Head of caudate nucleus (tissue), 42 donors: ENCODE results near the gene CMTM2.
"Not testable (repeated sequence)": the region's sequence is repeated elsewhere in the genome, so short reads cannot be mapped to it uniquely, and the experiment has no call there.

Experiments
- DNase-seq, 42 donors: peaks; one replicate each; pipeline versions ENCODE4 v3.0.0 to v3.0.0-alpha.2; 2020 to 2021; ENCODE audit warnings: mixed read lengths in 7 of 42
- intact Hi-C: fragments of 100-400 bp; cut with DNase I; formaldehyde crosslinking; loops from one replicate; pipeline ENCODE4 v1.15.0; 2022

Gene CMTM2

GRCh38 chr16:66603537-66604375 is 24.5 kb downstream of the CMTM2 start:
- intact Hi-C loops: loop anchor here (5.0 to 10.0 kb wide), 3 partner anchors 111 to 261 kb away; no protein-coding TSS in a partner anchor
- peak in 33 of 42 donors; percentile 19 to 70 (median 45) for DNase-seq

- DNase-seq: peak in 36 of 42 donors; percentile 23 to 82 (median 54)
- intact Hi-C loops: loop anchor here (5.0 to 10.0 kb wide), 3 partner anchors 110 to 260 kb away; no protein-coding TSS in a partner anchor
These were observed 25.3 kb downstream of the CMTM2 start, which contains the start of gene CMTM3 for GRCh38 chr16:66604376-66605176. Gene CMTM3 (plus strand): TSS chr16:66604704. CDS start chr16:66604806, 102 bp downstream.

- intact Hi-C loops: loop anchor here (10.0 kb wide), 2 partner anchors 109 to 259 kb away; no protein-coding TSS in a partner anchor
- DNase-seq: peak in 12 of 42 donors; percentile 13 to 54 (median 36)
These were observed 26.1 kb downstream of the CMTM2 start for GRCh38 chr16:66605177-66605978.

GRCh38 chr16:66605979-66606751 is 26.9 kb downstream of the CMTM2 start:
- peak in 1 of 42 donors; percentile 34 for DNase-seq
- intact Hi-C loops: loop anchor here (10.0 kb wide), 2 partner anchors 109 to 259 kb away; no protein-coding TSS in a partner anchor

GRCh38 chr16:66608241-66609138 is 29.2 kb downstream of the CMTM2 start:
- intact Hi-C loops: loop anchor here (10.0 kb wide), 2 partner anchors 106 to 256 kb away; no protein-coding TSS in a partner anchor
- peak; percentile 68 to 94 (median 87) for DNase-seq

GRCh38 chr16:66609139-66609510 is 29.9 kb downstream of the CMTM2 start:
- no peak for DNase-seq
- intact Hi-C loops: loop anchor here (10.0 kb wide), 2 partner anchors 106 to 256 kb away; no protein-coding TSS in a partner anchor

GRCh38 chr16:66610111-66610820 is 31.0 kb downstream of the CMTM2 start:
- intact Hi-C loops: no loop called here
- DNase-seq: no peak

GRCh38 chr16:66611911-66612310 is 32.6 kb downstream of the CMTM2 start:
- intact Hi-C loops, DNase-seq: not testable (repeated sequence)

GRCh38 chr16:66612422-66612821 is 33.2 kb downstream of the CMTM2 start:
- peak in 39 of 42 donors; percentile 23 to 80 (median 54) for DNase-seq
- intact Hi-C loops: no loop called here

GRCh38 chr16:66614161-66614802 is 35.0 kb downstream of the CMTM2 start:
- intact Hi-C loops: no loop called here
- no peak for DNase-seq

- intact Hi-C loops: no loop called here
- no peak for DNase-seq
These were observed 36.9 kb downstream of the CMTM2 start for GRCh38 chr16:66616169-66616568.

GRCh38 chr16:66616592-66616991 is 37.3 kb downstream of the CMTM2 start:
- intact Hi-C loops: no loop called here
- DNase-seq: peak in 2 of 42 donors; percentile 15 to 19

- intact Hi-C loops: no loop called here
- peak in 1 of 42 donors; percentile 13 for DNase-seq
These were observed 37.8 kb downstream of the CMTM2 start for GRCh38 chr16:66617010-66617434.

GRCh38 chr16:66617728-66618127 is 38.5 kb downstream of the CMTM2 start:
- DNase-seq: peak in 1 of 42 donors; percentile 26
- intact Hi-C loops: no loop called here

GRCh38 chr16:66618588-66619375 is 39.5 kb downstream of the CMTM2 start:
- intact Hi-C loops: no loop called here
- DNase-seq: peak in 1 of 42 donors; percentile 23
